ENCODE results near the gene SELP. TPM values are rescaled to one million over a fixed set of nuclear protein-coding genes. Genes with fewer than 3 reads are reported as not detected.

The SELP gene
- polyA plus RNA-seq, 3 donors from 2014 or later: 0.66 to 1.4 TPM; not detected in 1

GRCh38 chr1:169584483-169585144, 45.3 kb downstream of the SELP start:
- H3K27me3 Mint-ChIP-seq (ENCODE audit: low read depth in 3 of 3): peaks cover 1 to 5% (median 3%) of the 10 kb centered on the region in 3 donors
- H3K27ac Mint-ChIP-seq: no peak overlapping the region
- H3K4me3 Mint-ChIP-seq: no peak overlapping the region
- no peaks in the 10 kb centered on the region for H3K36me3 Mint-ChIP-seq
- DNase-seq: no peak
- H3K9me3 Mint-ChIP-seq: no peaks in the 10 kb centered on the region
- H3K4me1 Mint-ChIP-seq: peaks cover 6 to 10% of the 10 kb centered on the region in 2 donors

GRCh38 chr1:169577981-169578738, 51.8 kb downstream of the SELP start:
- Mint-ChIP-seq H3K27ac (no peak overlapping the region), H3K36me3 (no peaks in the 10 kb centered on the region), H3K27me3 (ENCODE audit: low read depth in 3 of 3) (peaks cover 2 to 5% (median 3%) of the 10 kb centered on the region in 3 donors), H3K4me1 (no peaks in the 10 kb centered on the region), H3K4me3 (no peak overlapping the region), H3K9me3 (no peaks in the 10 kb centered on the region)
- no peak for DNase-seq

DNA sequence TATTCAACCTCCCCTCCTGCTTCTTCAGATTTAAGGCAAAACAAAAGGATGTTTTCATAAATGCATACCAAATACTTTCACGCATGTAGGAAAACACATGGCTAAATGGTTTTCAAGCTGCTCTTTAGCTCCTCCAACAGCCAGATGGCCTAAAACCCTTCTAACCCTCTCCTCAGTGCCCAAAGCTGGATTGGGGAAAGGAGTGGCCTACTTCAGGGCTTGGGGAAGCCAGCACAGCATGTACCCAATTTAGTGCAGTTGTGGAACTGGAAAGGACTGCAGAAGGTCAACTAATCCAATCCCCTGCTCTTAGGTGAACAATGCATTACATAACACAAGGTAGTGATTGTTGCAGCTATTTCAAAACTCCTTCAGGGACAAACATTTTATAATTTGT, 53.0 kb downstream of the SELP start:
- Mint-ChIP-seq H3K27ac (no peak overlapping the region), H3K27me3 (ENCODE audit: low read depth in 3 of 3) (peaks cover 3 to 5% (median 3%) of the 10 kb centered on the region in 3 donors), H3K4me3 (no peak overlapping the region), H3K36me3 (no peaks in the 10 kb centered on the region), H3K9me3 (no peaks in the 10 kb centered on the region), H3K4me1 (no peaks in the 10 kb centered on the region)
- no peak for DNase-seq

- no peak for DNase-seq
- Mint-ChIP-seq H3K9me3 (no peaks in the 10 kb centered on the region), H3K4me3 (no peak overlapping the region), H3K4me1 (no peaks in the 10 kb centered on the region), H3K36me3 (no peaks in the 10 kb centered on the region), H3K27me3 (ENCODE audit: low read depth in 3 of 3) (peaks cover 3 to 5% (median 3%) of the 10 kb centered on the region in 3 donors), H3K27ac (no peak overlapping the region)
Observed at GRCh38 chr1:169576241-169576934, 53.5 kb downstream of the SELP start.

DNA sequence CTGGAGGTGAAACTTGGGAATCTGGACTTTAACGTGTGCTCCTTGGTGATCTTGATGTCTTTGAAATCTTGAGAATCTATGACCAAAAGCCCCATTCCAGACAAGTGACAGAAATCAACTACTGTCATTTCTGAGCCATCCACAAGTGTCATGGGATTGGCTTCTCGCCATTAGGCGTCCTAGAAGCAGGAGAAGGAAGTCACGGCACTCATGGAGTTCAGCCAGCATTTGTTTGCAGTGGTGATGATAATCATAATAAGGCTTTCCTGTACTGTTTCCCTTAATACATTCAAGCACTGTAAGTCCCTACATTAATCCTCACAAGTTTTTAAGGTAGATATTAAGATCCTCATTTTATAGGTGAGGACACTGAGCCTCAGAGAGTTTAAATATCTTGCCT, 55.6 kb downstream of the SELP start:
- Mint-ChIP-seq H3K4me1 (no peaks in the 10 kb centered on the region), H3K9me3 (no peaks in the 10 kb centered on the region), H3K36me3 (no peaks in the 10 kb centered on the region), H3K27me3 (ENCODE audit: low read depth in 3 of 3) (peaks cover 3 to 5% (median 3%) of the 10 kb centered on the region in 3 donors), H3K4me3 (no peak overlapping the region), H3K27ac (no peak overlapping the region)
- no peak for DNase-seq

DNA sequence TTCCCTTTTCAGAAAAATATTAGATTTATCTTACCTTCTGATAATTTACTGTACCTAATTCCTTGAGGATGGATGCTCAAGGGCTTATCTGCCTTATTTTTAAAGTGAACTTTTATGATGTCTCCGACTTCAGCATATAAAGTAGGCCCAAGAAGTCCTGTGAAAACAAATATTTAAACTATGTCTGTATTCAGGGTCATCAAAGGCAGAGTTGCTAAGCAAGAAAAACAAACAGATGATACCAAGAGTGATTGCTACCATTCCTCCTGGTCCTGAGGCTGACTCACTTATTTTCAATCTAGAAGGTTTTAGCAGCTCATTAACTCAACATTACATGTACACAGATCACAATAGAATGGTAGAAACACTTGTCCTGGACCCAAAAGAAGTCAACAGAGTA, 57.7 kb downstream of the SELP start:
- Mint-ChIP-seq H3K9me3 (no peaks in the 10 kb centered on the region), H3K4me3 (no peak overlapping the region), H3K27me3 (ENCODE audit: low read depth in 3 of 3) (peaks cover 3 to 5% (median 3%) of the 10 kb centered on the region in 3 donors), H3K27ac (no peak overlapping the region), H3K36me3 (no peaks in the 10 kb centered on the region), H3K4me1 (no peaks in the 10 kb centered on the region)
- DNase-seq: no peak

GRCh38 chr1:169571450-169571849, 58.5 kb downstream of the SELP start:
- DNase-seq: no peak
- no peaks in the 10 kb centered on the region for H3K9me3 Mint-ChIP-seq
- H3K4me1 Mint-ChIP-seq: no peaks in the 10 kb centered on the region
- H3K27ac Mint-ChIP-seq: no peak overlapping the region
- H3K36me3 Mint-ChIP-seq: no peaks in the 10 kb centered on the region
- peaks cover 1 to 3% (median 2%) of the 10 kb centered on the region in 3 donors for H3K27me3 Mint-ChIP-seq (ENCODE audit: low read depth in 3 of 3)
- H3K4me3 Mint-ChIP-seq: no peak overlapping the region

DNA sequence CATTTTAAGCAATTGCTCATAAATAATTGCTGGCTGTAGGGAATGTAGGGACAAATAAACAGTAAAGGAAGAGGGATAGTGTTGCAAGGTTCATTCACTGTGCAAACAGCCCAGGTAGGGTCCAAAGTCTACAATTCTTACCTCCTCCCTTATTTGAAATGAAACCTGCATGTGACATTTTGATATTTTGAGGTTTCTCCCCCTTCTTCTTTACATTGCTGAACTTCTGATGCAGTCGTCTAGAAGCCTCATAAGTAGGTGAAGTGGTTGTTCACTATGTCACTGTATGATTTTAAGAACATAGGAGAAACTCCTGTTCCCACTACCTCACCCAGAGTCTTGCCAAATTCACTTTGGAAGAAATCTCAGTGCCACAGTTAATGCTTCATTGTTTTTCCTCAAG, 59.8 kb downstream of the SELP start:
- Mint-ChIP-seq H3K9me3 (no peaks in the 10 kb centered on the region), H3K4me3 (no peak overlapping the region), H3K4me1 (no peaks in the 10 kb centered on the region), H3K27ac (no peak overlapping the region), H3K27me3 (ENCODE audit: low read depth in 3 of 3) (peaks cover under 1 to 3% (median 1%) of the 10 kb centered on the region in 3 donors), H3K36me3 (no peaks in the 10 kb centered on the region)
- DNase-seq: no peak

- Mint-ChIP-seq H3K9me3 (peaks cover 0 to 3% (median 1%) of the 10 kb centered on the region in 6 donors), H3K27me3 (ENCODE audit: low read depth in 3 of 3) (peaks cover 1 to 12% (median 5%) of the 10 kb centered on the region in 3 donors), H3K36me3 (peaks cover 0 to 4% (median 0%) of the 10 kb centered on the region in 3 donors), H3K4me3 (no peak overlapping the region), H3K27ac (no peak overlapping the region), H3K4me1 (no peaks in the 10 kb centered on the region)
- DNase-seq: no peak
Observed at GRCh38 chr1:169568497-169568896, 61.4 kb downstream of the SELP start.

DNA sequence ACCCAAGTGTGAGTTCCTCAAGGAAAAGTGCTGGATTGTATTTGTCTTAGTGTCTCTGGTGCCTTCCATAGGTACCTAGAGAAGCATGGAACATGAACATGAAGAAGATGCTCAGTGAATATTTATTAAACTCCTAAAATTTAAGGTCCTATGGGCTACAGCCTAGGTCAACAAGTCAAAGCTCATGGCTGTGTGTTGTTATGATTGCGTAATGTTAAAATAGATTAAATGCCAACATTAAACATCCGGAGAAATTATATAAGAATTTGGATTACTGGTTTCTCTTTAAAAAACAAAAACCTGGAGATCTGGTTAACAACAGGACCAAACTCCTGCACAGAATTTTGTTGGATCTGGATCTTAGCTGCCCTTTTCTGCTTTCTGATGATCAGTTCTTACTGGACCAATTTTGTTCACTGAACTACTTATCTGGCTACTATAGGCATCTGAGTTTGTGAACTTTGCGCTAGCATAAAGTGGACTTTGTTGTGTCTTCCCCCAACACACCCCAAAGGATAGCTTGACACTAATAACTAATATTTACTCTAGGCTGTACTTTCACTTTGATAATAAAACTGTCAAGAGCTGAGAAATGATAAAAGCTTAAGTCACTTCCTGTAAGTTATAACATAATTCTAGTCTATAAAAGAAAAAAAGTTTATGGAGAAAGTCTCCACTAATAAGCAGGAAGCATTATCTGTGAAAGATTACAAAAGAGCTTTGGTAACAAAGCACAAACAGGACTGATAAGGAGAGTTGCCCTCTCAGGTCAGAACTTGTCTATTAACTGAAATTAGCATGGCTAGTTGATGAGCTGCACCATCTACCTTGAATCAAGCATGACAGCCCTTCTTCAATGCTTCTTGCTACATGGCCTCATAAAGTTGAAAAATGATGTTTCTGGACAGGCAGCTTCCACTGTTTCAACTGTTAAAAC, 64.3 kb downstream of the SELP start:
- no peak for DNase-seq
- peaks cover 0 to 5% (median 4%) of the 10 kb centered on the region in 3 donors for H3K36me3 Mint-ChIP-seq
- peaks cover 2 to 12% (median 6%) of the 10 kb centered on the region in 3 donors for H3K27me3 Mint-ChIP-seq (ENCODE audit: low read depth in 3 of 3)
- H3K9me3 Mint-ChIP-seq: peaks cover 0 to 5% (median 3%) of the 10 kb centered on the region in 6 donors
- no peak overlapping the region for H3K4me3 Mint-ChIP-seq
- H3K4me1 Mint-ChIP-seq: no peaks in the 10 kb centered on the region
- H3K27ac Mint-ChIP-seq: no peak overlapping the region

DNA sequence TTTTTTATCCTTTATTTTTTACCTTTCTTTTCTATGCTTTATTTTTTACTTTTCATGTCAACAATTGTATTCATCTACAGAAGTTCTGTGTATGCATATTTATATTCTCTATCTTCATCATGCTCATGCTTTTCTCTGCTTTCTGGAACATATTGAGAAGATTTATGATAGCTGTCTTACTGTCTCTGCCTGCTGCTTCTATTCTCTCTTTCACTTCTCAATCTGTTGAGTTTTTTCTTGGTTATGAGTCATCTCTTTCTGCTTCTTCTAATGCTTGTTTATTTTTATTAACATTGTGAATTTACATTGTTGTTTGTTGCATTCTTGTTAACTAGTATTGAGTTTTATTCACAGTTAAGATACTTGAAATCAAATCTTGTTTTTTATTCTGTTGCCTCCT, 66.3 kb downstream of the SELP start:
- Mint-ChIP-seq H3K4me1 (no peaks in the 10 kb centered on the region), H3K36me3 (peaks cover 0 to 5% (median 4%) of the 10 kb centered on the region in 3 donors), H3K9me3 (peaks cover 0 to 5% (median 3%) of the 10 kb centered on the region in 6 donors), H3K27me3 (ENCODE audit: low read depth in 3 of 3) (peaks cover 5 to 12% (median 6%) of the 10 kb centered on the region in 3 donors), H3K4me3 (no peak overlapping the region), H3K27ac (no peak overlapping the region)
- no peak for DNase-seq

GRCh38 chr1:169563019-169563615, 66.8 kb downstream of the SELP start:
- Mint-ChIP-seq H3K27me3 (ENCODE audit: low read depth in 3 of 3) (peaks cover 5 to 14% (median 6%) of the 10 kb centered on the region in 3 donors), H3K27ac (no peak overlapping the region), H3K9me3 (peaks cover 0 to 5% (median 3%) of the 10 kb centered on the region in 6 donors), H3K4me1 (no peaks in the 10 kb centered on the region), H3K36me3 (peaks cover 0 to 5% (median 4%) of the 10 kb centered on the region in 3 donors), H3K4me3 (no peak overlapping the region)
- DNase-seq: no peak

- Mint-ChIP-seq H3K4me3 (no peak overlapping the region), H3K36me3 (peaks cover 0 to 5% (median 4%) of the 10 kb centered on the region in 3 donors), H3K4me1 (no peaks in the 10 kb centered on the region), H3K27ac (no peak overlapping the region), H3K9me3 (peaks cover 0 to 5% (median 3%) of the 10 kb centered on the region in 6 donors), H3K27me3 (ENCODE audit: low read depth in 3 of 3) (peaks cover 5 to 16% (median 6%) of the 10 kb centered on the region in 3 donors)
- no peak for DNase-seq
Observed at GRCh38 chr1:169561692-169562091, 68.2 kb downstream of the SELP start.
